Measurements from ENCODE around the gene TMEM192.

GRCh38 chr4:165077034-165077578, 35.6 kb downstream of the TMEM192 start:
- TF ChIP-seq CTCF (IDR thresholded peaks at IDR 0.05) (no peak), POLR2AphosphoS5 (IDR thresholded peaks at IDR 0.05) (no peak)
